Coronary artery (tissue), 2 donors: ENCODE results near the gene MICAL2.

Experiments
- DNase-seq: peaks from one replicate; pipeline ENCODE4 v3.0.0-alpha.2; 2017; ENCODE audit warnings: low spot score
- H3K27ac ChIP-seq, 2 donors: fragments of 200-600 bp; sonication (generic); one replicate each; pipeline ENCODE4 v1.5.1; 2016 to 2019
- H3K4me3 ChIP-seq: fragments of 200-600 bp; sonication (generic); 2 replicates; pipeline ENCODE4 v1.5.1; 2016; ENCODE audit warnings: mild to moderate bottlenecking, moderate library complexity
- TF ChIP-seq, protein P1 (sequence below): fragments of 200-600 bp; sonication (generic); IDR thresholded peaks from one replicate; pipeline ENCODE4 v1.5.1; 2019; ENCODE audit warnings: antibody characterized with exemption

The MICAL2 gene

DNA sequence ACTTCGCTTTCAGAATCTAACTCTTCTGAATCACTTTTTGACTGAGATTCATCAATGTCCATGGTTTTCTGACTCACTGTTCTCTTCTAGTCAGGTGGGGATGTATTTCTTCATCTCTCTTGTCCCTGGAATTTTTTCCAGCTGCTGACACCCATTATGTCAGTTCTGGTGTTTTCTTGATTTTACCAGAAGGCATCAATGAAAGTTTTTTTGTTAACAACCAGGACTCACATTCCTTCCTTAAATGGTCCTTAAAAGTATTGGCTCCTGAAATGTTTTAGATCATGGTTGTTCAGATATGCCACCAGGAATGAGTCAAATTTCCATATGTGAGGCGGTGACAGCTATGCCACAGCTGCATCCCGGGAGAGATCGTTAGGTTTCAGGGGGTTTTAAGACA is 12.9 kb downstream of the MICAL2 start:
- Histone ChIP-seq H3K4me3 (peak overlapping the region; percentile 4), H3K27ac (peak overlapping the region; percentile 79 to 96)
- TF ChIP-seq, protein P1, sequence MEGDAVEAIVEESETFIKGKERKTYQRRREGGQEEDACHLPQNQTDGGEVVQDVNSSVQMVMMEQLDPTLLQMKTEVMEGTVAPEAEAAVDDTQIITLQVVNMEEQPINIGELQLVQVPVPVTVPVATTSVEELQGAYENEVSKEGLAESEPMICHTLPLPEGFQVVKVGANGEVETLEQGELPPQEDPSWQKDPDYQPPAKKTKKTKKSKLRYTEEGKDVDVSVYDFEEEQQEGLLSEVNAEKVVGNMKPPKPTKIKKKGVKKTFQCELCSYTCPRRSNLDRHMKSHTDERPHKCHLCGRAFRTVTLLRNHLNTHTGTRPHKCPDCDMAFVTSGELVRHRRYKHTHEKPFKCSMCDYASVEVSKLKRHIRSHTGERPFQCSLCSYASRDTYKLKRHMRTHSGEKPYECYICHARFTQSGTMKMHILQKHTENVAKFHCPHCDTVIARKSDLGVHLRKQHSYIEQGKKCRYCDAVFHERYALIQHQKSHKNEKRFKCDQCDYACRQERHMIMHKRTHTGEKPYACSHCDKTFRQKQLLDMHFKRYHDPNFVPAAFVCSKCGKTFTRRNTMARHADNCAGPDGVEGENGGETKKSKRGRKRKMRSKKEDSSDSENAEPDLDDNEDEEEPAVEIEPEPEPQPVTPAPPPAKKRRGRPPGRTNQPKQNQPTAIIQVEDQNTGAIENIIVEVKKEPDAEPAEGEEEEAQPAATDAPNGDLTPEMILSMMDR: no peak
- no peak for DNase-seq

DNA sequence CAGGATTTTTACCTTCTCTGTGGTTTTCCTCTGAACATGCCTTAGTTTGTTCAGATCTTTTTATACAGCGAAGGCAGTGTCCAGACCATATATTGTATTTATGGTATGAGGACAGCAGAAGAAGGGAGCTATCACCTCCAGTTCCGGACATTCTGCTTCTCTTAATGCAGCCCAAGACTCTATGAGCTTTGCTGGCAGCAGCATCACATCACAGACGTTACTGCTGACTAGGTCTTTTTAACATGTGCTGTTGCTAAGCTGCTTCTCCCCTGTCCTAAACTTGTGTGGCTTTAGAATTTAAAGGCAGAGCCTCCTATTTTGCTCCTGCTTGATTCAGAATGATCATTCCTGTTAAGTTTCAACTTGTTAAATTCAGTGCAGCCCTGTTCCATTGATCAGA is 13.4 kb downstream of the MICAL2 start:
- H3K27ac ChIP-seq: peak overlapping the region; percentile 79 to 96
- TF ChIP-seq, protein P1: no peak
- DNase-seq: no peak
- H3K4me3 ChIP-seq: peak overlapping the region; percentile 4

DNA sequence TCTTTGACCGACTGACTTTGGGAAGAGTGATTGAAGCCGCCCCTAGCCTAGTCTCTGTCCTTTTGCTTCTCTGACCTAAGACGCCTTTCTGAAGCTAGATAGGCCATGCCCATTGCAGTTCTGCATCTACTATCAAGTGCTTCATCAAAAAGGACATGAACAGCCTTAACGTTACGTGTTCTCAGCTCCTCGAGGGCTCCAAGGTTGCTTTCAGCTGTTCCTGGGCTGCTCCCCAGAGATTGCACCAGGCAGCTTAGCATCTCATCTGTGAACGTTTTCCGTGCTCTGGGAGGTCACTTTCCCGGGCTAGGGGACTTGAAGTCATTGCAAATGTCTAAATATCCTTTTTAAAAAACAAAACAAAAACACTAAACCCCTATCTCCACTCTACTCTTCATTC is 13.9 kb downstream of the MICAL2 start:
- Histone ChIP-seq H3K27ac (peak overlapping the region; percentile 79 to 96), H3K4me3 (peak overlapping the region; percentile 4)
- TF ChIP-seq, protein P1: no peak
- no peak for DNase-seq

DNA sequence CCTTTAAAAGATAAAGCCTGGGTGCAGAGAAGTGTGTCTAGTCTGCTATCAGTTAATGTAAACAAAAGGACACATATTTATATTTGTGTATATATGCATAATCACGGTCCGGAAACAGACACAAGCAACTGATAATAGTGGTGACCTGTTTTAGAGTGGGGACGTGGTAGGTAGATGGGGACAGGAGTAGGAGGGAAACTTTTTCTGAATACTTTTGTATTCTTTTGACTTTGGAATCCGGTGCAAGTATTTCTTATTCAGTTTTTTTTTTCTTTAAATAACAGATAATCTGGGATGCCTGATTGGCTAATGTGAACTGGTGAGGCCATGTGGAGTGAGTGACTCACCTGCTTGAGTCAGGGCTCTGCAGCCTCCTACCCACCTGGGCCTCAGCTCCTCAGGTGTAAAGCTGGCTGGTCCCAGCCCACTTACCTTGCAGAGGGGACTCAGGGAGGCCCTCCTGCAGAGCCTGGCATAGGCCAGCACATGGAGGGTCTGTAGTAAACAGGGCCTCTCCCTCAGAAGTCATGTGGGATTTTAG is 15.3 kb downstream of the MICAL2 start:
- TF ChIP-seq, protein P1: no peak
- no peak for DNase-seq
- H3K4me3 ChIP-seq: peak overlapping the region; percentile 22
- H3K27ac ChIP-seq: peak overlapping the region; percentile 57 to 79

DNA sequence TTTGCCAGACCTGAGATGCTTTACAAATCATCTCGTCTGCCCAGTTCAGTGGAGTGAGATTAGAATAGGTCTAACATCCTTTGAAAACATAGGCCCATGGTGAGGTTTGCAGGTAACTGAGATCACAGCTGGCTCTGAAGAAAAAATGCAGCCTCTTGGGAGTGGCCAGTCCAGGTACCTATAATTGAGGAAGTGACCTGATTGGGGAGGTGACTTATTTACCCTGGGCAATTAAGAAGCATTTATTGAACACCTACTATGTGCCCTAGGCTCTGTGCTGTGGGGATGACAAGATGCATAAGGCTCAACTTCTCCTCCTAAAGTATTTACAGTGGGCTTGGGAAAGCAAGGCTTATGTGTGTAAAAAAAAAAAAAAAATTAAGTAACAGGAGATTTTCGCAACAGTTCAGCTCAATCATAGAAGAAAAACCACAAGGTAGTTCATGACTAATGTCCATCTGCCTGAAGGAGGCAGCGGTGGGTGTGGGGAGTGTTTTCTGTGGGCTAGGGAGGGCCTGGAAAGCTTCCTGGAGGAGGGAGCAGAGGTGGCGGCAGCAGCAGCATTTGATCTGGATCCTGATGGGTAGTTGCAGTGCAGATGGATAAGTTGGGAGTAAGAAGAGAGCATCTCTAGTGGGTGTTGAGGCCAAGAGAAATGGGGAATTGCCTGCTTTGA is 16.1 kb downstream of the MICAL2 start:
- peak overlapping the region; percentile 57 to 70 for H3K27ac ChIP-seq
- TF ChIP-seq, protein P1: no peak

DNA sequence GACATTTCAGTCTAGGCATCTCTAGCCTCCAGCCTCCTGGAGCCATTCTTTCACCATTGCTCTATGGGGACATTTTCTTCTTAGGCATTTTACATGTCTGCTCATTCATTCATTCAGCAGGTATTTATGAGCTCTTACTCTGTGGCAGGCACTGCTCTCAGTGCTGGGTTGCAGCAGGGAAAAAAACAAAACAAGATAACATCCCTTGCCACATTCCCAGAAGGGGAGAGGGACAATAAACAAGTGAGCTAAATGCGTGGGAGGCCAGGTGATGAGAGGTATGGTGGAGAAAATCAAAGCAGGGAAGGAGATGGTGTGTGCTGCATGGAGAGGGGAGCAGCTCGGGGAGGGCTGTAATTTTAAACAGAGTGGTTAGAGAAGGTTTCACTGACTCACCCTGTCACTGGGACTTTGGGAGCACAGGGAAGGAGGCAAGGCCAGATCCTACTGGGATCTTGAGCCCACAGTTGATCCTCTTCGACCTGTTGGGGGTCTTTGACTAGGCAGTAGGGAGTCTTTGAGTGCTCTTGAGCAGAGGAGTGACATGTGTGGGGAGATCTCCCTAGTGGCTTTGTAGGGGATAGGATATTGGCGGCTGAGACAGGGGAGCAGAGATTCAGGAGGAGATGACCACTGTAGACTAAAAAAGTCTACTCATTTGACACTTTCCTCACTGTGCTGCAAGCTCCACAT is 17.0 kb downstream of the MICAL2 start:
- Histone ChIP-seq H3K27ac (peak overlapping the region; percentile 36 to 70), H3K4me3 (no peak overlapping the region)
- no peak for DNase-seq
- TF ChIP-seq, protein P1: no peak

More for the DNA sequence above, 16.1 kb downstream of the MICAL2 start:
- H3K4me3 ChIP-seq: peak overlapping the region; percentile 22
- no peak for DNase-seq
